GM18868 (cell line): ENCODE data around the gene EI24.
A peak's percentile ranks its signal among the peaks of the same experiment; 100 is the strongest.

Source experiments
- ATAC-seq: cut with Tn5 transposase; IDR thresholded peaks from one replicate; pipeline ENCODE4 v1.9.1; 2021; ENCODE audit warnings: mild to moderate bottlenecking, moderate library complexity; ENCODE audit not compliant: unreplicated experiment

The EI24 gene

DNA sequence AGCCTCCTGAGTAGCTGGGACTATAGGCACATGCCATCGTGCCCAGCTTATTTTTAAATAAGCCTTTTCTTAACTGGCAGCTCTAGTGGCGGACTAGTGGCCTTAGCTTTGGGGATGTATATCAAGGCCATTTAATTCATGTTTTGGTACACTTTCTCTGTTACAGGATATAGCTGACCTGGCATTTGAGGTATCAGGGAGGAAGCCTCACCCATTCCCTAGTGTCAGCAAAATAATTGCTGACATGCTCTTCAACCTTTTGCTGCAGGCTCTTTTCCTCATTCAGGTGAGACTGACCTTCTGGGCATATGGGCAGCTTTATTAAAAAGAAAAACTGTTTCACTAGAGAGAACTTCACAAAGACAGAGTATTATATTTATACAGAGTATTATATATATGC is 9.5 kb downstream of the EI24 start:
- ATAC-seq, result no peak

DNA sequence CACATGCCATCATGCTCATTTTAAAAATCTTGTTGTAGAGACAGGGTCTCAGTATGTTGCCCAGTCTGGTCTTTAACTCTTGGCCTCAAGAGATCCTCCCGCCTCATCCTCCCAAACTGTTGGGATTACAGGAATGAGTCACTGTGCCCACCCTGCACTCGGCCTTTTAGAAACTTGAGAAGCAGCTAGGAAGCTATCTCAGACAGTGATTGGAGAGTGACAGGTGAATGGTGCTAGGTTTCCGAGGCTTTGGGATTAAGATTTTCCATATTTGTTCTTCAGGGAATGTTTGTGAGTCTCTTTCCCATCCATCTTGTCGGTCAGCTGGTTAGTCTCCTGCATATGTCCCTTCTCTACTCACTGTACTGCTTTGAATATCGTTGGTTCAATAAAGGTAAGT is 10.5 kb downstream of the EI24 start:
- no peak for ATAC-seq

- no peak for ATAC-seq
Measured at GRCh38 chr11:125583496-125583895, 14.2 kb downstream of the EI24 start.

DNA sequence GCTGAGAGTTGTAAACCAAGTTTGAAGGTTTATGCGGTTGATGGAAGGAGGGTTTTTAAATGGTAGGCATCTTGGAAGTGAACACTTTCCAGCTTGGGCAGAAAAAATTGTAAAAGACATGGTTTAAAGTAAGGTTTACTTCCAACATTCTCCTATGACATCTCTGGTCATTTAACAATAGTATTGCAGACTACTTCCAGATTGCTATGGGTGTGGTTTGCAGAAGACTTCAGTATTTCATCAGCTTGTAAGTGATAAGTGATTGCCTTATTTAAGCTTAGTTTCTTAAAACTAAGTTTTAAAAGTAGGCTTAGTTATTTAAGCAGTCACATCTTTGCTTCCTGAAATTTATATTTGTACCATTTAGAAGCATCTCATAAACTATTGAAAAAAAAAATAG is 16.2 kb downstream of the EI24 start:
- ATAC-seq, result no peak

- no peak for ATAC-seq
Measured at GRCh38 chr11:125586623-125587022, 17.3 kb downstream of the EI24 start.

- ATAC-seq, result no peak
Measured at GRCh38 chr11:125587480-125587879, 18.2 kb downstream of the EI24 start.

DNA sequence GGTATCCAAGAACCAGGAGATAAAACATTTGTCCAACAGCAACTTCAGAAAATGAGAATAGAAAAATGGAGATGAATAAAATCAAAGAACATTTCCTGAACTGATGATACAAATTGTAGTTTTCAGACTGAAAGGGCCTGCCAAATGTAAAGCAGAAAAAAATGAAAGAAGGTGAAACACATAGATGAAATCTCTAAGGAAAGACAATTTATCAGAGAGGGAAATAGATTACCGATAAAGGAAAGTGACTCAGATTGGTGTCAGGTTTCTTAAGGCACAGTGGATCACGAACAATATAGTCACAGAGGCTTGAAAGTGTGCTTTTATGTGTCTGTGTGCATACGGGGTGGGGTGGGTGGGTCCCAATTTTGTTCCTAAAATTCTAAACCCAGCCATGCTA is 19.2 kb downstream of the EI24 start:
- no peak for ATAC-seq

DNA sequence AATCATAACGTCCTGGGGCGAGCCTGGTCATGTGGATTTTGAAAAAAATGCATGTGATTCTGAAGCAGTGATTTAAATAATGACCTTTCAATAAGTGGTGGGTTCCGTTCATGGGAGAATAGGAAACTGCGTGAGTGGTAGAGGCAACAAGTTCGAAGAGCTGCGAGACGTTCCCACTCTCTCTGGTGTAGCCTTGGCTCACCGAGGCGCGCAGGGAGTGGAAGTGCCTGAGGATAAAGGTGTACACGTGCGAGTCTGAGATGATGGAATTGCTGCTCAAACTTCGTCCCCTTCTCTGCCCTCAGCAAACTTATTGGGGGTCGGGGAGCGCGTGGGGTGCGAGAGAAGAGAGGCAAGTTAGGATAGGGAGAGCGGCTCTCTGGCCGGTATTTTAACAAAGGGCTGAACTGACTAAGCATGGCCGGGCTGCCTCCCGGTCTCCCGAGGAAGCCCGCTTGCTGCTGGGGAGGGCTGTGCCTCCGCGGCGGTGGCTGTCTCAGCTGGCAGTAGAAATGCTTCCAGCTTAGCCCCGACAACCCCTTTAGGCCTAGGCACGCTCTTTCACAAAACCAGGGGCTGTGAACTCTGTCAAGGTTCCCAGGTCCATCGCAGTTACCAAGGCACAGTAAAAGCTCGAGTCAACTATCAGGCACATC is 22.5 kb downstream of the EI24 start:
- ATAC-seq, result peak; percentile 22

- peak; percentile 96 for ATAC-seq
Measured at GRCh38 chr11:125592305-125593113, 23.2 kb downstream of the EI24 start, which contains the start of gene STT3A. STT3A (plus strand) TSS chr11:125592852; CDS start chr11:125595916, 3,064 bp downstream.

DNA sequence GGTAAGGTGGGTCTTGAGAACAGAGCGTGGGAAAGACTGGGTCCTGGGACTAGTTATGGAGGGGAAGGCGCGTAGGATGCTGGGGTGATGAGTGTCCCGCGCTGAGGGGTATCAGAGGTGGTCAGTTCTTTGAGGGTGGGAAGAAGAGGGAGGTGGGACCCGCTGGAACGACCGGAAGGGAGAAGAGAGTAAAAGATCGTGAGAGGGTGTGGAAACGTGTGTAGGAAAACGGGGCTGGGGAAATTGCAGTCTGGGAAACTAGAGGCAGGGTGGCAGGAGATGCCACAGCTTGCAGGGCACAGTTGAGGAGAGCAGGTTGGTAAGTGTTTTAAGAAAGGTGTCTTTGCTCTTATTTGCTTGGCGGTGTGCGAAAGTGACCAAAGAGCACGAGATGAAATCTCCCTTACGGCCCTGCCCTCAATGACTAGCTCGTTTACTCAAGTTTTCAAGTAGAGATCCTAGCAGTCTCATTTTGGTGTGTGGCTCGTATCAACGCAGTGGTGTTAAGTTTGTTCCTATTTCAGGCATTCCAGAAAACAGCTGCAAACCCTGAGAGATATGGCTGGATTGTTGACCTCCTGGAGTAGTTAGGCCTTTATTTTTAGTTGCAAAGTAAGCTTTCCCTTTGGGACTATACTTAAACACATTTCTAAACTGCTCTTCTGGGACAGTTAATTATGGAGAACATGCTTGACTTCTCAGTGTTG is 24.0 kb downstream of the EI24 start:
- ATAC-seq, result no peak

DNA sequence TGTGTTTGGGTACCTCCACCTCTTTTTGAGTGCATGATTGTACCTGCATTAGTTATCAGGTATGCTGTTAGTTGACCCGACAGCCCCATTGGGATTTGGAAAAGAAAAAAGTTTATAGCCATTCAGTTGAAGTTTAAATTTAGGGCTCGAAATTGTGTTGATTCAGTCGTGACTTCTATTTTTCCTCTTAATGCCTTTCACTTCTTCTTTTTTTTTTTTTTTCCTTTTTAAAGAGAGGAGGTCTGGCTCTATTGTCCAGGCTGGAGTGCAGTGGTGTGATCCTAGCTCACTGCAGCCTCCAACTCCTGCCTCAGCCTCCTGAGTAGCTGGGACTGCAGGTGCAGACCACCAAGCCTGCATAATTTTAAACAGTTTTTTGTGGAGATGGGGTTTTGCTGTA is 25.7 kb downstream of the EI24 start:
- ATAC-seq, result no peak

DNA sequence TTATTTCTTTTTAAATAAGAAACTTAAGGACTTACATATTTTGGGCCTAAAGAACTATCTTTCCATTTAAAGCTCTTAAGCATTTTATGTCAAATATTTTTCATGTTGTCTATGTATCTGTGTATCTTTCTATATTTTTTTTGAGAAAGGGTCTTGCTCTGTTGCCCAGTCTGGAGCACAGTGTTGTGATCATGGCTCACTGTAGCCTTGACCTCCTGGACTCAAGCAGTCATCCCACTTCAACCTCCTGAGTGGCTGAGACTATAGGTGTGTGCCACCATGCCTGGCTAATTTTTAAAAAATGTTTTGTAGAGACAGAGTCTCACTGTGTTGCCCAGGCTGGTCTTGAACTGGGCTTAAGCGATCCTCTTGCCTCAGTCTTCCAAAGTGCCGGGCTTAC is 31.4 kb downstream of the EI24 start:
- no peak for ATAC-seq

- no peak for ATAC-seq
Measured at GRCh38 chr11:125603207-125603606, 33.9 kb downstream of the EI24 start.

- ATAC-seq, result no peak
Measured at GRCh38 chr11:125605417-125605816, 36.1 kb downstream of the EI24 start.

DNA sequence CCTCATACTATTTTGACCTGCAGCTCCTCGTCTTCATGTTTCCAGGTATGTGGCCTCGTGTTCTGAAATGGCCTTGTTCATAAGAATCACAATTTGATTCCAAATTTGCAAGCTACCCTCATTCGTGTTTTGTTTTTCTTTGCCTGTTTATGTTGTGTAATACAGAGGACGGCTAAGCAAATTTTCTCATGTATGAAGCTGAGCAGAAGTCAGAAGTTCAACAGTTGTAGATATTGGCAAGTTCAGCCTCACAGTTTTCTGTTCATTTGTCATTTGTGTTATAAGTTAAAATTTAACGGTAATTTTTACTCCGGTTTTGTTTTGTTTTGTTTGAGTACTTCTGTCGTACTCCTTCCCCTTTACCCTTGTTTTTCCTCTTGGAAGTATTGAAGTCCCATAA is 40.3 kb downstream of the EI24 start:
- no peak for ATAC-seq

DNA sequence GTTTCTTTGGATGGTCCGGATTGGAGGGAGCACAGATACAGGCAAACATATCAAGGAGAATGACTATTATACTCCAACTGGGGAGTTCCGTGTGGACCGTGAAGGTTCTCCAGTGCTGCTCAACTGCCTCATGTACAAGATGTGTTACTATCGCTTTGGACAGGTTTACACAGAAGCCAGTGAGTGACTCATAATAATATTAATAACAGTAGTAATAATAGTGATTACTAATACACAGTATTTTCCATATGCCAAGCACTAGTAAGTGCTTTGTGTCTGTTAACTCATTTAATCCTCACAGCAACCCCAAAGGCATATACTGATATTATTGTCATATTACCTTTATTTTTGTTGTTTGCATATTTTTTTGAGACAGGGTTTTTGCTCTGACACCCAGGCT is 49.1 kb downstream of the EI24 start:
- ATAC-seq, result no peak

GRCh38 chr11:125621995-125622394 is 52.7 kb downstream of the EI24 start:
- ATAC-seq, result no peak

DNA sequence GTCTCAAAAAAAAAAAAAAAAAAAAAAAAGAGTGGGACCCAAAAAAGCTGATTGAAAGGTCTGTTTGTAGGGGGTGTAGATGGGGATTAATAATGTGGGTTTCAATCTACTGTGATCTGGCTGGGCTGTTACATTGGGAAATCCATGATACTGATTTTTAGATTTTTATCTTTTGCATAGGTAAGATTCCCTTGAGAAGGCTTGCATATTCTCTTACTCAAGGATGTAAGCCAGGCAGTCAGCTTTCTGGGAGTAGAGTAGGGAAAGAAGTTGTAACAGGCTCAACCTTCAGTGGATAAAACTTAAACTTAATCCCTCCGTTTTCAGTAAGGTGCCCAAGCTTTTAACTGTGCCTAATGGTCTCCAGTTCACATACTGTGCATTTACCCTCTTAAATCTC is 53.8 kb downstream of the EI24 start:
- ATAC-seq, result no peak

DNA sequence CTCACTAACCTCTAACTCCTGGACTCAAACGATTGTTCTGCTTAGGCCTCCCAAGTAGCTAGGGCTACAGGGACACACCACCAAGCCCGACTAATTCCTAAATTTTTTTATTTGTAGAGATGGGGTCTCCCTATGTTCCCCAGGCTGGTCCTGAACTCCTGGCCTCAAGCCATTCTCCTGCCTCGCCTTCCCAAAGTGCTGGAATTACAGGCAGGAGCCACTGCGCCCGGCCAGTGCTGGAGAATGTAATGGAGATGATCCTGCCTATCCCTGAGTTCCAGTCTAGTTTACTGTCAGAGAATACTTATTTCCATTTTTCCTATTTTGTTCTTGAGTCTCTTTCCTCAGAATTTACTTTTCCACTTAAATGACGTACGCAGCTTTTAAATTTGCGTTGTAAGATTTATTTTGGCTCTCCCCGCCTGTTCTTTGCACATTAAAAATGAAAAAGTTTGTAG is 55.5 kb downstream of the EI24 start, which contains the start of gene CHEK1:
TSS of gene CHEK1 (plus strand) at position 408 of the 458 bp plus-strand sequence. CDS start 1,606 bp downstream, outside the sequence.
- no peak for ATAC-seq

DNA sequence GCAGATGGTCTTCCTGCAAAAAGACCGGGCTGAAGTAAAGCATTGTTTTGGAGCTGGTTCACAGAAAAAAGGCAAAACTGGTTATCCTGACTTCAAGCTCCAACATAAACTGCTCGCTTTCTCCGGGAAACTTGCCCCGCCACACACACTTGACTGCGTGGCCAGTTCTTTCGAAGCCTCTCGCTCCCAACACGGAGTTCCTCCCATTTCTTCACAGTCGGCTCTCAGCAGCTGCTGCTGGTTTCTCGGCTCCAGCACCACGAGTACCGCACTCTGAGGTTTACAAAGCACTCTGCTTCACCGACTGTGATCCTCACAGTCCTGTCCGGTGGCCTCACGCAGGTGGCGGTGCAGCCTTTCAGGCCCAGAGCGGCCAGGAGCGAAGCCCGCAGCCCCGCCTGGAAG is 56.0 kb downstream of the EI24 start:
- ATAC-seq, result no peak

- ATAC-seq, result peak; percentile 84
Measured at GRCh38 chr11:125625630-125626287, 56.5 kb downstream of the EI24 start.
